ENCODE data around the gene NOS1.

DNA sequence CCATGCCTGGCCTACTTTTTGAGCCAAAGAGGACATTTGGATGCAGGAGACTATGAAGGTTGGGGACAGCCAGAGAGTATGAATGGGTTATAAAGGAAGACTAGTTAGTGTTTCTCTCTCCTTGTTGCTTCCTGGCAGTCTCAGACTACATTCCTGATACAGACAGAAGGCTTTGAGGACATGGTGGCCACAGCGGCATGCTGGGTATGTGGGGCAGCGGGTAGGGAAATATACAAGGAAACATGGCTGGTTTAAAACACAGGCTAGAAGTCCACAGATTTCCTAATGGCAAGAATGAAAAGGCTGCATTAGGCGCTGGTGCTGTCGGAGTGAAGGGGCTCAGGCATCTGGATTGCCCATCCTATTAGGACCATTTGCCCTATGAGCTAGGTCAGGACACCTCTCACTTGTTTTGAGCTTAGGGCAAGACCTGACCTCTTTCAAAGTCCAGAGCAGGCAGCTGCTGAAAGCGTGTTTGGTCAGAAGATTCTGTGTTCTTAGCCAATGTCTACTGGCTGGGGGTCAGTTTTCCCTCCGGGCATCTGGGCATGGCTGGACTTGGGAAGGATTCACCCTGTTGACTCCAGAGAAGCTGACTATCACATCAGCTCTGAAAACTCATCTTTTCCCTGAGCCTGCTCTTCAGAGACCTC, 151.0 kb downstream of the NOS1 start:
- no peak for TF ChIP-seq HDAC6 (IDR thresholded peaks at IDR 0.05; ENCODE audit: low read depth, low read length)
- TF ChIP-seq POLR2AphosphoS5 (IDR thresholded peaks at IDR 0.05; ENCODE audit: low read depth, low read length): no peak
- no peak for TF ChIP-seq POLR2A (IDR thresholded peaks at IDR 0.05; ENCODE audit: control extremely low read depth in 1 of 2, low read depth in 2 of 2, low read length in 2 of 2)
- TF ChIP-seq, protein P1, sequence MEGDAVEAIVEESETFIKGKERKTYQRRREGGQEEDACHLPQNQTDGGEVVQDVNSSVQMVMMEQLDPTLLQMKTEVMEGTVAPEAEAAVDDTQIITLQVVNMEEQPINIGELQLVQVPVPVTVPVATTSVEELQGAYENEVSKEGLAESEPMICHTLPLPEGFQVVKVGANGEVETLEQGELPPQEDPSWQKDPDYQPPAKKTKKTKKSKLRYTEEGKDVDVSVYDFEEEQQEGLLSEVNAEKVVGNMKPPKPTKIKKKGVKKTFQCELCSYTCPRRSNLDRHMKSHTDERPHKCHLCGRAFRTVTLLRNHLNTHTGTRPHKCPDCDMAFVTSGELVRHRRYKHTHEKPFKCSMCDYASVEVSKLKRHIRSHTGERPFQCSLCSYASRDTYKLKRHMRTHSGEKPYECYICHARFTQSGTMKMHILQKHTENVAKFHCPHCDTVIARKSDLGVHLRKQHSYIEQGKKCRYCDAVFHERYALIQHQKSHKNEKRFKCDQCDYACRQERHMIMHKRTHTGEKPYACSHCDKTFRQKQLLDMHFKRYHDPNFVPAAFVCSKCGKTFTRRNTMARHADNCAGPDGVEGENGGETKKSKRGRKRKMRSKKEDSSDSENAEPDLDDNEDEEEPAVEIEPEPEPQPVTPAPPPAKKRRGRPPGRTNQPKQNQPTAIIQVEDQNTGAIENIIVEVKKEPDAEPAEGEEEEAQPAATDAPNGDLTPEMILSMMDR (IDR thresholded peaks at IDR 0.05; ENCODE audit: control extremely low read depth in 1 of 3, insufficient read depth in 1 of 3, low read depth in 1 of 3, low read length in 3 of 3): no peak

All from H1 (cell line).